Endometrial microvascular endothelial cells (primary cell): Measurements from ENCODE around the gene ANKRD55. TPM values are rescaled to one million over a fixed set of nuclear protein-coding genes. Genes with fewer than 3 reads are reported as not detected.
"Not testable (repeated sequence)": the region's sequence is repeated elsewhere in the genome, so short reads cannot be mapped to it uniquely, and the experiment has no call there.

ENCODE experiments used
- in situ Hi-C: cut with HindIII; loops from 2 replicates; pipeline ENCODE4 v1.10.0; 2017; ENCODE audit warnings: low sequenced_read_pairs, low pct_unique_long_range_greater_than_20kb; ENCODE audit errors: inconsistent ontology term
- total RNA-seq: library from RNA; depleted of rRNA; stranded (reverse); fragments of >200 nt; gene quantifications from one replicate; pipeline ENCODE4 v1.2.3, GENCODE V29; 2015; ENCODE audit errors: inconsistent ontology term

The ANKRD55 gene
- total RNA-seq, 1 donor from 2014 or later, result 0.84 TPM

DNA sequence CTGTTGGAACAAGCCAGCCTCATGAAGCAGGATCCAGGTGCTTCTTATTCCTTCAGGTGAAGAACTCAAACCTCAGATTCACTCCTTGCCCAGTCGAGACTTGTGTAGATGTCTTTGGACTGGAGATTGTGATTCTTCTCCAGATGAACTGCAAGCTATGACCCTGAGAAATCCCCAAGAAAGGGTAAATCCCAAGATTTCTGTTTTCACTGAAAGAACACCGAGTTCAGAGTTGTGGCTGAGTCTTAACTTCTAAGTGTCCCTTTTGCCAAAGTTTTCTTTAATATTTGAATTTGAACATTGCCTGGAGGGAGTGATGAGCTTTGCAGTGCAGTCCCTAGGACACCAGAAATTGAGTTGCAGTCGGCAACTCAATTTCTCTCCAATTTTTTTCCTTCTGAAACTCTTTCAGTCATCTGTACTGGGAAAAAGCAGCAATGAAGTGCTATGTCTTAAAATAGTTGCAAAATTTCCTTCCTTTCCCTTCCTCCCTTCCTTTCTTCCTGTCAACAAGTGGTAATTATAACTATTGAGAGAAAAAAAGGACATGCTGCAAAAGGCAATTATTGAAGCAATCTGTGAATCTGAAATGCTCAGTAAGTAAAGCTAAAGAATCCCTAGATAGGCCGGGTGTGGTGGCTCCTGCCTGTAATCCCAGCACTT lies 56.1 kb downstream of the ANKRD55 start:
- in situ Hi-C loops, result no loop called here

- in situ Hi-C loops, result no loop called here
These were observed 56.9 kb downstream of the ANKRD55 start for GRCh38 chr5:56176155-56176798.

DNA sequence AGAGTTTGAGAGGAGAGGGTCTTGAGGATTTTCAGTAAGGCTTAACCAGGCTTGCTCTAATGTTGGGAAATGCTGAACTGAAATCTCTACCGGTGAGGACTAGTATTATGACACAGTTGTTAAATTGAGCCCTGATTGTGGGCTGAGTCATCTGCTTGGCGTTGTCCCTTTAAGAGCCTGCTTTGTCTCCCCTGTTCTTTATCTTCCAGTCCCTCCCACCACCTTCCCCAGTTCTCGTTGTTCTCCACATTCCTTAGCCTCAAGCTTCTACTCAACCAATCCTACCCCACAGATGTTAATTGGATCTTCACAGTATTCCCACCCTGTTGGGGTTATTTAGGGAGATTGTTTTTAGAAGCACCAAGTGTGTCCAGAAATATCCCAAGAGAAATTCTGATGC lies 57.6 kb downstream of the ANKRD55 start:
- in situ Hi-C loops, result no loop called here

- in situ Hi-C loops, result no loop called here
These were observed 58.1 kb downstream of the ANKRD55 start for GRCh38 chr5:56175021-56175420.

- in situ Hi-C loops, result no loop called here
These were observed 60.9 kb downstream of the ANKRD55 start for GRCh38 chr5:56172241-56172640.

GRCh38 chr5:56170557-56170956 lies 62.6 kb downstream of the ANKRD55 start:
- in situ Hi-C loops, result no loop called here

DNA sequence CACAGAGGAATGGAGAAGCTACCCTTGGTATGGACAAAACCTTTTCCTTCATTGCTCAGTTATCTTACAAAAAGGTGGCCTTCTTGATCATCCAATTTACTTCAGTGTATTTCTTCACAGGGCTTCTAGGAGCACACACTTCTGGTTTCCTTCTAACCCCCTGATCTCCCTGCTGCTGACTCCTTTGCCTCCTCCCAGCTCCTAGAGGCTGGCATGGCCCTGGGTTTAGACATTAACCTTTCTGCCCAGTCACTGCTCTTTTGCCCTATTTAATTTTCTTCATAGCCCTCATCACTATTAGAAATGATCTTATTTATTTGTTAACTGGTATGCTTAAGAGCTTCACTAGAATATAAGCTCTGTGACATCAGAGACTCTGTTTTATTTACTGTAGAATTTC lies 63.2 kb downstream of the ANKRD55 start:
- in situ Hi-C loops, result no loop called here

DNA sequence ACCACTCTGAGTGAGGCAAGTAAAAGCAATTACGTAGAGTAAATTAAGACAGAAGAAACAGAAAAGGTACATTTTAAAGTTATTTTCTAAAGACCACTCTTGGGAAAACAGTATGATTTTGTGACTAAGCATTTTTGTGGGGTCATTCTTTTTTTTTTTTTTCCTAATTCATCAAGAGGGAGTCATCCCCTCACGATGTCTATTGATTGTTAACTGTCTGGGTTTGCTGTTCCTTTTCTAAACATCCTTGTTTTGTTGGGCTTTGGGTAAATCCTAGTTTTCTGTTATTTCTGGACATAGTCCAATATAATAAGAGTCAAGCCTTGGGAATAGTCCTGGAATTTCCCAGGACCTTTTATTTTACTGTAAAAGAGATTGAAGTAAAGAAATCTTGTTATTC lies 63.8 kb downstream of the ANKRD55 start:
- in situ Hi-C loops, result no loop called here

- in situ Hi-C loops, result no loop called here
These were observed 65.1 kb downstream of the ANKRD55 start for GRCh38 chr5:56168066-56168478.

- in situ Hi-C loops, result no loop called here
These were observed 65.6 kb downstream of the ANKRD55 start for GRCh38 chr5:56167519-56167918.

- in situ Hi-C loops, result no loop called here
These were observed 66.3 kb downstream of the ANKRD55 start for GRCh38 chr5:56166671-56167385.

DNA sequence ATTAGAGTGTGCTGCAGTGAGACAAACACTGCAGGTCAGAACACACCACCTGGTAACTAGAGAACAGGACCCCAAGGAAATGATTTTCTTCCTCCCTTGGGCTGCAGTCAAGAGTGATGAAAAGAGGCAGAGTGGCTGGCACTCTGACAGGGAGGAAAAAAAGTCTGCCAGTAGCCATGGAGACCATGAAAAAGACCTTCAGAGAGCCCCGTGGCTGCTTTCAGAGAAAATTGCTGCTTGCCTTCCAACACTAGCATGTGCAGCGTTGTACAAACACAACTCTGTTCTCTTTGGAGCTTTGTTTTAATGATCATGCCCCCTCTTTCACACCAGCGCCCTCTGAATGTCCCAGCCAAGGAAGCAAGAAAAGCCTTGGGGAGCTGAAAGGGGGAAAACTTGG lies 68.8 kb downstream of the ANKRD55 start:
- in situ Hi-C loops, result no loop called here

DNA sequence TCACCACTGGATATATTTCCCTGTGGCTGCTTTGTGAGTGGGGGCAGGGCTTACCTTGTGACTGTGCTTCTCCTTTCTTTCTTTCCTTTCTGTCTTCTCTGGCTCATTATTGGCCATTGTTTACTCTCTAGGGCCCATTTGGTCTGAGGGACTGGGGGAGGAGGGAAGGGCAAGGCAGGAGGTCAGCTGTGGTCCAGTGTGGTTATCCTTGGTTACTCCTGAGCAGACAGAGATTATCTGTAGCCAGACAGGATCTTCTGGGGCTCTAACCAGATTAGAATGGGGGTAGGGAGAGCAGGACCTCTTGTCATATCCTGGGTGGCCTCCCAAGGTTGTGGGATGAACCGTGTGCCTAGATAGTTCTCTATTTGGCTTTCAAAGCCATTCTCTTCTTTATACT lies 71.2 kb downstream of the ANKRD55 start:
- in situ Hi-C loops, result no loop called here

- in situ Hi-C loops, result no loop called here
These were observed 71.7 kb downstream of the ANKRD55 start for GRCh38 chr5:56161439-56161823.

DNA sequence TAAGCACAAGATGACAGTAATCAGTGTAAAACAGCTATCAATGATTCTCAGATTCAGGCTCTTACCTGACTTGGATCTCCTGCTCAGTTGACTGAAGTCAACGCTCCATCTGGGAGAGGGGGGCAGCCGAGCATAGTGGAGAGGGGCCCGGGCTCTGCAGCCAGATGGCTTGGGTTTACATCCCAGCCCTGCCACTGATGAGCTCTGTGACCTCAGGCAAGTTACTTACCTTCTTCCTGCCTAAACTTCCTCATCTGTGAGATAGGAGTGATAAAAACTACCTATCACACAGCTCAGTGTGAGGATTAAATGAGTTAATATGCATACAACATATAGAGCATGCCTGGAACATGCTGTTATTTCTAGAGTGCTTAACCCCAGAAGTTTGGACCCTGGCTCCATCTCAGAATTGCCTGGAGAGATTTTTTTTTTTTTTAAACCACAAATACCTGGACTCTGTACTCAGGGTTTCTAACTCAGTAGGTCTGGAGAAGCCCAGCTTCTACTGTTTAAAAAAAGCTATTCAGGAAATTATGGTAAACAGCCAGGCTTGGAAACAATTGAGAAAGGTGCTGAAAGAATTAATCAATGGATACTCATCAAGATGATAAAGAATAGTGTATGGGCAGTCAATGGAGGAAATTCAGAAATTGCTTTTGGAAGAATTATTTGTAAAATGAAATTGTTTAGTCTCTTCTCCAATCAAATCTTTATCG lies 72.2 kb downstream of the ANKRD55 start:
- in situ Hi-C loops, result no loop called here

GRCh38 chr5:56159521-56159947 lies 73.6 kb downstream of the ANKRD55 start:
- in situ Hi-C loops, result no loop called here

- in situ Hi-C loops, result no loop called here
These were observed 74.7 kb downstream of the ANKRD55 start for GRCh38 chr5:56158331-56158960.

- in situ Hi-C loops, result not testable (repeated sequence)
These were observed 75.9 kb downstream of the ANKRD55 start for GRCh38 chr5:56157191-56157621.

- in situ Hi-C loops, result not testable (repeated sequence)
These were observed 76.4 kb downstream of the ANKRD55 start for GRCh38 chr5:56156585-56157190.
